ENCODE results near the gene FRMD4B.
A peak's percentile ranks its signal among the peaks of the same experiment; 100 is the strongest.

FRMD4B gene

DNA sequence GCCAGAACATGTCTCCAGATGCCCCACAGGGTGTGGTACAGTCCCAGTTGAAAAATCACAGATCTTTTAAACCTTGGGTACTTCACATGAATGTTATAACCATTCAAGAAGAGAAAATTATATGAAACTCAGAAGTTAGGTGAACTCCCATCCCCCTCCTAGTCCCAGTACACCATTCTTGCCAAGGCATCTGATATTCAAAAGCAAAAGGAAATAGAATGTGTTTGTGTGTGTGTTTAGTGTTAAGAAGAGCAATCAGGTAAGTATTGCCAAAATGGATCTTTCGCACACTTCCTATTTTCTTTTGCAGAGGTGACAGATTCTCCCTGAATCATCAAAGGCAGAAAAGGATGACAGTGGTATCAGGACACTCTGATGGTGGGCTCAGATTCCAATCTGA, 219.4 kb downstream of the FRMD4B start:
- H3K9me3 ChIP-seq (ENCODE audit: insufficient read depth, low read depth, low read length), result no peaks in the 10 kb centered on the region
- no peaks in the 10 kb centered on the region for H3K27me3 ChIP-seq (ENCODE audit: insufficient read depth, low read length)

GRCh38 chr3:69165744-69166143, 220.1 kb downstream of the FRMD4B start:
- Histone ChIP-seq H3K4me1 (ENCODE audit: control insufficient read depth in 1 of 2, insufficient read depth in 2 of 2, low read length in 2 of 2) (no peaks in the 10 kb centered on the region), H3K79me1 (ENCODE audit: low read length) (no peaks in the 10 kb centered on the region), H4K8ac (ENCODE audit: low read depth, low read length) (no peak overlapping the region), H3K4me2 (ENCODE audit: low read length) (no peak overlapping the region), H3K36me3 (ENCODE audit: control insufficient read depth in 1 of 2, insufficient read depth in 2 of 2, low read length in 2 of 2) (peaks cover 0 to 4% of the 10 kb centered on the region in 2 experiments), H3K9me3 (ENCODE audit: insufficient read depth, low read depth, low read length) (no peaks in the 10 kb centered on the region), H2AFZ (ENCODE audit: insufficient read depth, low read length, poor library complexity) (no peak overlapping the region), H3K27ac (ENCODE audit: low read depth, low read length) (no peak overlapping the region), H2BK12ac (ENCODE audit: low read length) (peak overlapping the region; percentile 36), H3K79me2 (ENCODE audit: control insufficient read depth, insufficient read depth, low read length, poor library complexity) (no peaks in the 10 kb centered on the region), H3K27me3 (ENCODE audit: insufficient read depth, low read length) (no peaks in the 10 kb centered on the region), H3K18ac (ENCODE audit: low read length) (no peak overlapping the region), H3K14ac (ENCODE audit: low read length) (no peak overlapping the region), H3K23ac (ENCODE audit: low read length) (no peak overlapping the region), H4K12ac (ENCODE audit: low read depth, low read length) (no peak overlapping the region), H4K91ac (ENCODE audit: low read depth, low read length) (no peak overlapping the region), H2AK5ac (ENCODE audit: low read length) (no peak overlapping the region), H3K9ac (ENCODE audit: low read length) (no peak overlapping the region), H2BK5ac (ENCODE audit: low read depth, low read length, poor library complexity) (no peak overlapping the region), H3K4me3 (ENCODE audit: low read depth, low read length) (no peak overlapping the region), H3K4ac (ENCODE audit: low read depth, low read length) (no peak overlapping the region), H2BK120ac (ENCODE audit: insufficient read depth, low read length, poor library complexity) (no peak overlapping the region)
- no peak for DNase-seq
- no CpG with 5 or more reads among the region's 4 CpGs for WGBS (ENCODE audit: extremely low coverage, insufficient coverage, insufficient read length)

More for the DNA sequence above, 219.4 kb downstream of the FRMD4B start:
- peaks cover 0 to 8% of the 10 kb centered on the region in 2 experiments for H3K36me3 ChIP-seq (ENCODE audit: control insufficient read depth in 1 of 2, insufficient read depth in 2 of 2, low read length in 2 of 2)
- H2BK12ac ChIP-seq (ENCODE audit: low read length), result no peak overlapping the region
- H2AFZ ChIP-seq (ENCODE audit: insufficient read depth, low read length, poor library complexity), result no peak overlapping the region
- H4K12ac ChIP-seq (ENCODE audit: low read depth, low read length), result no peak overlapping the region
- no peak overlapping the region for H3K23ac ChIP-seq (ENCODE audit: low read length)
- H3K9ac ChIP-seq (ENCODE audit: low read length), result no peak overlapping the region
- H4K91ac ChIP-seq (ENCODE audit: low read depth, low read length), result no peak overlapping the region
- no CpG with 5 or more reads among the region's 1 CpG for WGBS (ENCODE audit: extremely low coverage, insufficient coverage, insufficient read length)
- H3K4me2 ChIP-seq (ENCODE audit: low read length), result no peak overlapping the region
- no peak overlapping the region for H3K4me3 ChIP-seq (ENCODE audit: low read depth, low read length)
- no peaks in the 10 kb centered on the region for H3K4me1 ChIP-seq (ENCODE audit: control insufficient read depth in 1 of 2, insufficient read depth in 2 of 2, low read length in 2 of 2)
- H2AK5ac ChIP-seq (ENCODE audit: low read length), result no peak overlapping the region
- no peak overlapping the region for H3K27ac ChIP-seq (ENCODE audit: low read depth, low read length)
- no peaks in the 10 kb centered on the region for H3K79me1 ChIP-seq (ENCODE audit: low read length)
- H2BK120ac ChIP-seq (ENCODE audit: insufficient read depth, low read length, poor library complexity), result no peak overlapping the region
- H3K14ac ChIP-seq (ENCODE audit: low read length), result no peak overlapping the region
- no peak overlapping the region for H3K4ac ChIP-seq (ENCODE audit: low read depth, low read length)
- no peak overlapping the region for H3K18ac ChIP-seq (ENCODE audit: low read length)
- H2BK5ac ChIP-seq (ENCODE audit: low read depth, low read length, poor library complexity), result no peak overlapping the region
- no peaks in the 10 kb centered on the region for H3K79me2 ChIP-seq (ENCODE audit: control insufficient read depth, insufficient read depth, low read length, poor library complexity)
- H4K8ac ChIP-seq (ENCODE audit: low read depth, low read length), result no peak overlapping the region
- no peak for DNase-seq

DNA sequence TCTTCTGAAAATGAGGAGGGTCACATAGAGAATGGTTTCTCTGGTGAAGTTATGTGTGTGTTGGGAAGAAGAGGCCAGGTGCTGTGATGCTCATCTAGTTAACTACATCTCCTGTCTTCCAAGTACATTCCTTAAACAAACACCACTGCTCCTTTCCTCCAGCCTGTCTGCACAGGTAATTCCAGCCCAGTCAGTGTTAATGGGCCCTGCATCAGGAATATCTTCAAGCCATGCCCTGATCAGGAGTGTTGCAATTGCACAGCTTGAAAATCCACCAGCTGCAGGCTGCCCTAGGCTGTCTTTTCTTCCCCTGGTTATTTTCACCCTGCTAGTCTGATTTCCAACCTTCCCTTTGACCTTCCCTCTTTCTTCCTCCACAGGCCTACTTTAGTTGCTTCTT, 221.6 kb downstream of the FRMD4B start:
- Histone ChIP-seq H3K27ac (ENCODE audit: low read depth, low read length) (no peak overlapping the region), H3K79me2 (ENCODE audit: control insufficient read depth, insufficient read depth, low read length, poor library complexity) (no peaks in the 10 kb centered on the region), H3K23ac (ENCODE audit: low read length) (no peak overlapping the region), H4K91ac (ENCODE audit: low read depth, low read length) (no peak overlapping the region), H3K4ac (ENCODE audit: low read depth, low read length) (no peak overlapping the region), H3K4me2 (ENCODE audit: low read length) (no peak overlapping the region), H3K79me1 (ENCODE audit: low read length) (no peaks in the 10 kb centered on the region), H3K36me3 (ENCODE audit: control insufficient read depth in 1 of 2, insufficient read depth in 2 of 2, low read length in 2 of 2) (peaks cover 0 to 1% of the 10 kb centered on the region in 2 experiments), H2AK5ac (ENCODE audit: low read length) (no peak overlapping the region), H3K9me3 (ENCODE audit: insufficient read depth, low read depth, low read length) (no peaks in the 10 kb centered on the region), H3K18ac (ENCODE audit: low read length) (no peak overlapping the region), H3K27me3 (ENCODE audit: insufficient read depth, low read length) (no peaks in the 10 kb centered on the region), H3K4me1 (ENCODE audit: control insufficient read depth in 1 of 2, insufficient read depth in 2 of 2, low read length in 2 of 2) (no peaks in the 10 kb centered on the region), H2BK5ac (ENCODE audit: low read depth, low read length, poor library complexity) (no peak overlapping the region), H4K8ac (ENCODE audit: low read depth, low read length) (no peak overlapping the region), H3K4me3 (ENCODE audit: low read depth, low read length) (no peak overlapping the region), H4K12ac (ENCODE audit: low read depth, low read length) (no peak overlapping the region), H3K14ac (ENCODE audit: low read length) (no peak overlapping the region), H2BK120ac (ENCODE audit: insufficient read depth, low read length, poor library complexity) (no peak overlapping the region), H2BK12ac (ENCODE audit: low read length) (no peak overlapping the region), H3K9ac (ENCODE audit: low read length) (no peak overlapping the region), H2AFZ (ENCODE audit: insufficient read depth, low read length, poor library complexity) (no peak overlapping the region)
- peak; percentile 71 to 87 for DNase-seq

- Histone ChIP-seq H2BK12ac (ENCODE audit: low read length) (no peak overlapping the region), H3K27ac (ENCODE audit: low read depth, low read length) (no peak overlapping the region), H2AK5ac (ENCODE audit: low read length) (no peak overlapping the region), H3K79me1 (ENCODE audit: low read length) (no peaks in the 10 kb centered on the region), H3K18ac (ENCODE audit: low read length) (no peak overlapping the region), H2BK5ac (ENCODE audit: low read depth, low read length, poor library complexity) (no peak overlapping the region), H4K91ac (ENCODE audit: low read depth, low read length) (no peak overlapping the region), H3K79me2 (ENCODE audit: control insufficient read depth, insufficient read depth, low read length, poor library complexity) (no peaks in the 10 kb centered on the region), H3K4me1 (ENCODE audit: control insufficient read depth in 1 of 2, insufficient read depth in 2 of 2, low read length in 2 of 2) (no peaks in the 10 kb centered on the region), H3K4me2 (ENCODE audit: low read length) (no peak overlapping the region), H3K23ac (ENCODE audit: low read length) (no peak overlapping the region), H3K4ac (ENCODE audit: low read depth, low read length) (no peak overlapping the region), H3K4me3 (ENCODE audit: low read depth, low read length) (no peak overlapping the region), H3K9ac (ENCODE audit: low read length) (no peak overlapping the region), H3K9me3 (ENCODE audit: insufficient read depth, low read depth, low read length) (no peaks in the 10 kb centered on the region), H4K8ac (ENCODE audit: low read depth, low read length) (no peak overlapping the region), H4K12ac (ENCODE audit: low read depth, low read length) (no peak overlapping the region), H3K14ac (ENCODE audit: low read length) (no peak overlapping the region), H3K27me3 (ENCODE audit: insufficient read depth, low read length) (no peaks in the 10 kb centered on the region), H2BK120ac (ENCODE audit: insufficient read depth, low read length, poor library complexity) (no peak overlapping the region), H3K36me3 (ENCODE audit: control insufficient read depth in 1 of 2, insufficient read depth in 2 of 2, low read length in 2 of 2) (no peaks in the 10 kb centered on the region), H2AFZ (ENCODE audit: insufficient read depth, low read length, poor library complexity) (no peak overlapping the region)
- no peak for DNase-seq
- no CpG with 5 or more reads among the region's 2 CpGs for WGBS (ENCODE audit: extremely low coverage, insufficient coverage, insufficient read length)
These were observed 223.4 kb downstream of the FRMD4B start for GRCh38 chr3:69162308-69162980.
